ENCODE measurements around the gene NPAS1. TPM values are rescaled to one million over a fixed set of nuclear protein-coding genes. Genes with fewer than 3 reads are reported as not detected.

Gene NPAS1
- total and polyA plus RNA-seq, 2 of the 8 experiments (the other 6 are each of a cell fraction or from before 2014, with no cell fraction given) = 9.9 to 13.9 TPM

DNA sequence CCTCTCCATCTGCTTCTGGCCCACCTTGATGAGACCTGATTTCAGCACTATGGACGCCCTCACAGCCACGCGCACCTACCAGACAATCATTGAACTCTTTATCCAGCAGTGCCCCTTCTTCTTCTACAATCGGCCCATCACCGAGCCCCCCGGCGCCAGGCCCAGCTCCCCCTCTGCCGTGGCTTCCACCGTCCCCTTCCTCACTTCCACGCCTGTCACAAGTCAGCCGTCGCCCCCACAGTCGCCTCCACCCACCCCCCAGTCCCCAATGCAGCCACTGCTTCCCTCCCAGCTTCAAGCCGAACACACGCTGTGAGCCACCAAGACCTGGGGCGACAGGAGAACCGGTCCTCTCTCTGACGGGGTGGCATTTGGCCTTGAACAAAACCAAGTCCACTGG lies 19.3 kb upstream of the NPAS1 start:
- Histone ChIP-seq H3K4me3 (ENCODE audit: extremely low read depth in 1 of 4, insufficient read depth in 2 of 4, low read depth in 3 of 4, low read length in 4 of 4) (no peak overlapping the region), H4K20me1 (replicated peaks in 1 of 2; ENCODE audit: control insufficient read depth in 1 of 2, insufficient read depth in 2 of 2, low read length in 2 of 2) (peaks cover 0 to 8% of the 10 kb centered on the region in 2 experiments), H3K4me2 (ENCODE audit: insufficient read depth in 1 of 2, low read depth in 2 of 2, low read length in 2 of 2) (no peak overlapping the region), H3K79me1 (ENCODE audit: low read depth, low read length) (peaks cover 2% of the 10 kb centered on the region; the same call in 1 of the 2 replicates), H2BK5ac (ENCODE audit: low read depth, low read length) (no peak overlapping the region; the same call in 1 of the 2 replicates), H4K91ac (replicated peaks; ENCODE audit: insufficient read length, low read length) (no peak overlapping the region), H3K4me1 (replicated peaks in 1 of 4; ENCODE audit: control insufficient read depth in 3 of 4, insufficient read depth in 4 of 4, low read length in 3 of 4) (peaks cover 0 to 5% (median 0%) of the 10 kb centered on the region in 4 experiments; a peak in 2 of 7 replicates), H3K27ac (ENCODE audit: low read depth, low read length) (no peak overlapping the region), H3K14ac (ENCODE audit: insufficient read length) (no peak overlapping the region), H3K9me3 (ENCODE audit: insufficient read depth in 2 of 2, low read depth in 1 of 2, low read length in 1 of 2) (no peaks in the 10 kb centered on the region), H3K18ac (ENCODE audit: extremely low read depth, low read length) (no peak overlapping the region), H4K5ac (ENCODE audit: insufficient read length, low read depth, low read length) (no peak overlapping the region), H3K23ac (ENCODE audit: insufficient read length) (no peak overlapping the region), H4K8ac (ENCODE audit: extremely low read depth, insufficient read depth, low read length) (no peak overlapping the region), H2BK120ac (replicated peaks; ENCODE audit: low read depth, low read length) (no peak overlapping the region), H2AK5ac (ENCODE audit: low read depth, low read length) (no peak overlapping the region), H3K79me2 (ENCODE audit: control insufficient read depth in 1 of 2, insufficient read depth in 2 of 2, low read length in 2 of 2) (no peaks in the 10 kb centered on the region), H2BK12ac (ENCODE audit: low read depth, low read length) (no peak overlapping the region), H3K56ac (replicated peaks; ENCODE audit: insufficient read length, low read depth, low read length) (no peak overlapping the region), H3K36me3 (ENCODE audit: control insufficient read depth in 2 of 4, insufficient read depth in 4 of 4, low read length in 3 of 4) (peaks cover 2 to 22% (median 14%) of the 10 kb centered on the region in 4 experiments; a peak in 6 of 8 replicates), H3K23me2 (ENCODE audit: low read depth, low read length) (no peaks in the 10 kb centered on the region), H3K9ac (replicated peaks in 1 of 4; ENCODE audit: extremely low read depth in 1 of 4, low read depth in 3 of 4, low read length in 3 of 4) (no peak overlapping the region), H2BK20ac (ENCODE audit: low read length) (no peak overlapping the region), H2AFZ (ENCODE audit: low read length) (no peak overlapping the region), H3K27me3 (replicated peaks in 1 of 4; ENCODE audit: control insufficient read depth in 3 of 4, extremely low read depth in 1 of 4, insufficient read depth in 3 of 4, low read length in 3 of 4) (no peaks in the 10 kb centered on the region), H2BK15ac (ENCODE audit: low read length) (no peak overlapping the region), H3K4ac (replicated peaks; ENCODE audit: insufficient read length, low read depth, low read length) (no peak overlapping the region)
- TF ChIP-seq SAP30 (IDR thresholded peaks at IDR 0.05; ENCODE audit: insufficient read depth, insufficient replicate concordance, low read length) = no peak
- TF ChIP-seq POLR2AphosphoS5 (IDR thresholded peaks at IDR 0.05; ENCODE audit: low read depth, low read length) = no peak
- TF ChIP-seq FOSL1 (IDR thresholded peaks at IDR 0.05; ENCODE audit: insufficient read depth, low read depth, low read length) = no peak
- TF ChIP-seq CTCF (IDR thresholded peaks at IDR 0.05; ENCODE audit: control extremely low read depth in 1 of 3, insufficient read depth in 1 of 3, low read depth in 1 of 3, low read length in 3 of 3) = no peak
- POLR2A ChIA-PET (ENCODE audit: partially characterized antibody) = no interaction called here
- 93% methylated on average over 8 of the region's 18 CpGs; no CpG with 5 or more reads in 1 of the 2 experiments for WGBS, 2 experiments (ENCODE audit: extremely low coverage in 1 of 2, insufficient coverage in 1 of 2, insufficient read length in 1 of 2, insufficient replicate concordance in 2 of 2, low coverage in 1 of 2, low lambda C conversion rate in 2 of 2, missing lambda C conversion rate in 1 of 2)
- DNase-seq (ENCODE audit: low read depth in 1 of 2, low spot score in 2 of 2) = no peak
- no peak for FAIRE-seq
- CTCF ChIA-PET (ENCODE audit: partially characterized antibody) = interaction anchor here (0.6 to 6.1 kb wide), 4 partner anchors 8 to 155 kb away, joined by 4 to 43 read pairs (median 13); no protein-coding TSS in a partner anchor
